ENCODE results near the gene NOX4.

The NOX4 gene

GRCh38 chr11:89521294-89521693 lies 30.1 kb upstream of the NOX4 start:
- no peak for TF ChIP-seq ZFX (IDR thresholded peaks at IDR 0.05; ENCODE audit: borderline replicate concordance)
- TF ChIP-seq, protein P1, sequence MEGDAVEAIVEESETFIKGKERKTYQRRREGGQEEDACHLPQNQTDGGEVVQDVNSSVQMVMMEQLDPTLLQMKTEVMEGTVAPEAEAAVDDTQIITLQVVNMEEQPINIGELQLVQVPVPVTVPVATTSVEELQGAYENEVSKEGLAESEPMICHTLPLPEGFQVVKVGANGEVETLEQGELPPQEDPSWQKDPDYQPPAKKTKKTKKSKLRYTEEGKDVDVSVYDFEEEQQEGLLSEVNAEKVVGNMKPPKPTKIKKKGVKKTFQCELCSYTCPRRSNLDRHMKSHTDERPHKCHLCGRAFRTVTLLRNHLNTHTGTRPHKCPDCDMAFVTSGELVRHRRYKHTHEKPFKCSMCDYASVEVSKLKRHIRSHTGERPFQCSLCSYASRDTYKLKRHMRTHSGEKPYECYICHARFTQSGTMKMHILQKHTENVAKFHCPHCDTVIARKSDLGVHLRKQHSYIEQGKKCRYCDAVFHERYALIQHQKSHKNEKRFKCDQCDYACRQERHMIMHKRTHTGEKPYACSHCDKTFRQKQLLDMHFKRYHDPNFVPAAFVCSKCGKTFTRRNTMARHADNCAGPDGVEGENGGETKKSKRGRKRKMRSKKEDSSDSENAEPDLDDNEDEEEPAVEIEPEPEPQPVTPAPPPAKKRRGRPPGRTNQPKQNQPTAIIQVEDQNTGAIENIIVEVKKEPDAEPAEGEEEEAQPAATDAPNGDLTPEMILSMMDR (IDR thresholded peaks at IDR 0.05): no peak
- H3K27ac ChIP-seq: no peak overlapping the region

GRCh38 chr11:89516496-89516895 lies 25.3 kb upstream of the NOX4 start:
- H3K27ac ChIP-seq: no peak overlapping the region
- no peak for TF ChIP-seq ZFX (IDR thresholded peaks at IDR 0.05; ENCODE audit: borderline replicate concordance)
- TF ChIP-seq, protein P1 (IDR thresholded peaks at IDR 0.05): no peak

DNA sequence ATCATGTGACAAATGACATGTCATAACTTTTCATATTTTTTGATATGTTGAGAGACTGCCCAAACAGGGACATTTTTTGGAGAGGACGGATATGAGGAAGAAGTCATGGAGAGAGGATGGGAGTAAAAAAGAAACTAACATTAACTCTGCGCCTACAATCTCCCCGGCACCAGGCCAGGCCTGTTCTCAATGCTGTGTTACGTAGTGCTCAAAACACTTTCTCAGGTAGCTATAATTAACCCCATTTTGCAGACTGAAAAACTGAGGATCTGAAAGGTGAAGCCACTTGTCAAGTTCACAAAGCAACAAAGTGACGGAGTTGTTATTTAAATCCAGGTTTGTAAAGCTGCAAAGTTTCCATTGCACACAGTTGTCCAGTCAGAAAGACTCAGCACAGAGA lies 17.4 kb upstream of the NOX4 start:
- no peak for TF ChIP-seq ZFX (IDR thresholded peaks at IDR 0.05; ENCODE audit: borderline replicate concordance)
- TF ChIP-seq, protein P1 (IDR thresholded peaks at IDR 0.05): no peak
- no peak overlapping the region for H3K27ac ChIP-seq

DNA sequence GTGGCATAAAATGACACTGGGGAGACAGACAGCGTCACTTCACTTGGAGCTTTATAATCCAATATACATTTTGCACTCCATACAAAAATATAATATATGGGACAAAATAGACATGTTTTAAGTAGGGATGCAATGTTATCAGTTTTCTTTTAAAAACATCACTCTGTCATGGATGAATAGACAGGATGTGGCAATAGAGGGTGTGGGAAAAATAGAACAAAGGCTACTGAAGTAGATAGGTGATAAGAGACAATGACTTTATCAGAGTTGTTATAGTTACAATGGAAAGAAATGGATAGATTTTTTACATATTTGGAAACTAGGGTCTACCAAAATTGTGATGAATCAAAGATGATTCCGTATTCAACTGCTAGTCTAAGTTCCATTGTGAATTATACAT lies 13.1 kb upstream of the NOX4 start:
- no peak overlapping the region for H3K27ac ChIP-seq
- TF ChIP-seq, protein P1 (IDR thresholded peaks at IDR 0.05): no peak
- no peak for TF ChIP-seq ZFX (IDR thresholded peaks at IDR 0.05; ENCODE audit: borderline replicate concordance)

- no peak overlapping the region for H3K27ac ChIP-seq
- no peak for TF ChIP-seq ZFX (IDR thresholded peaks at IDR 0.05; ENCODE audit: borderline replicate concordance)
- TF ChIP-seq, protein P1 (IDR thresholded peaks at IDR 0.05): no peak
Measured at GRCh38 chr11:89503422-89503821, 12.2 kb upstream of the NOX4 start.

GRCh38 chr11:89502301-89502700 lies 11.1 kb upstream of the NOX4 start:
- no peak overlapping the region for H3K27ac ChIP-seq
- TF ChIP-seq, protein P1 (IDR thresholded peaks at IDR 0.05): no peak
- no peak for TF ChIP-seq ZFX (IDR thresholded peaks at IDR 0.05; ENCODE audit: borderline replicate concordance)

DNA sequence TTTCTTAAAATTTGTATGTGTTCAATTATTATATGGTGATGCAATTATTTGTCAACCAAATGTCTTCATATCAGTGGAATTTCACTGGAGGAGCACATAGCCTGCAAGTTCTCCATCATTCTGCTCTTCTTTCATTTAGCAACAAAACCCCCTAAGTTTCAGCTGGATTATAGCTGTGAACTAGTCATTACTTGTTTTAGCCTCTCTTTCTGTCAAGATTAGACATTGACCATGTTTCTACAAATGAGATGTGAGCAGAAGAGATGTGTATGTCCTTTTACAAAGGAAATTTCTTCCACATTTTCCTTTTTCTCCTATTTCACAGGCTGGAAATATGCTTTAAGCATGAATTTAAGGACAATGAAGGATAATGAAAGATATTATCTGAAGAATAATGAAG lies 9.2 kb upstream of the NOX4 start:
- no peak for TF ChIP-seq ZFX (IDR thresholded peaks at IDR 0.05; ENCODE audit: borderline replicate concordance)
- TF ChIP-seq, protein P1 (IDR thresholded peaks at IDR 0.05): no peak
- no peak overlapping the region for H3K27ac ChIP-seq

Data from 22Rv1 (cell line).